Stomach (tissue), 9 donors: ENCODE data around the gene RALY. TPM values are rescaled to one million over a fixed set of nuclear protein-coding genes. Genes with fewer than 3 reads are reported as not detected.

Source experiments
- DNase-seq, 2 donors: peaks; one replicate each; pipeline versions ENCODE4 v3.0.0 to v3.0.0-alpha.2; 2013 to 2019
- H3K27ac ChIP-seq, 5 donors: fragments of 200-600 bp in 4 of 5; sonication (generic) in 4 of 5; one replicate each; pipeline ENCODE4 v1.5.1; 2013 to 2019; ENCODE audit warnings: mild to moderate bottlenecking in 1 of 5, moderate library complexity in 1 of 5
- H3K27me3 ChIP-seq, 3 donors: fragments of 200-600 bp; sonication (generic); one replicate each; pipeline ENCODE4 v1.5.1; 2017 to 2019; ENCODE audit warnings: mixed run types in 1 of 3
- H3K36me3 ChIP-seq, 4 donors: fragments of 200-600 bp; sonication (generic); 1 replicate in 3 of 4; 2 replicates in 1 of 4; pipeline ENCODE4 v1.5.1; 2016 to 2019
- H3K4me1 ChIP-seq, 4 donors: fragments of 200-600 bp; sonication (generic); one replicate each; pipeline ENCODE4 v1.5.1; 2016 to 2019
- H3K4me3 ChIP-seq, 4 donors: fragments of 200-600 bp; sonication (generic) in 3 of 4; one replicate each; pipeline ENCODE4 v1.5.1; 2016 to 2019; ENCODE audit warnings: mild to moderate bottlenecking in 1 of 4
- H3K9me3 ChIP-seq, 4 donors: fragments of 200-600 bp; sonication (generic); one replicate each; pipeline ENCODE4 v1.5.1; 2016 to 2019
- EP300 ChIP-seq: sonication (generic); formaldehyde crosslinking; IDR thresholded peaks from one replicate; pipeline ENCODE4 v1.6.1; 2017; ENCODE audit warnings: antibody characterized with exemption
- POLR2A ChIP-seq, 4 donors: fragments of 450-650 bp; IDR thresholded peaks; one replicate each; pipeline ENCODE4 v1.6.1; 2016; ENCODE audit warnings: antibody characterized with exemption in 4 of 4, control low read depth in 2 of 4, mild to moderate bottlenecking in 1 of 4, moderate library complexity in 1 of 4
- POLR2AphosphoS5 ChIP-seq, 3 donors: sonication (generic); formaldehyde crosslinking; IDR thresholded peaks; one replicate each; pipeline ENCODE4 v1.6.1; 2016; ENCODE audit warnings: antibody characterized with exemption in 3 of 3
- WGBS, 5 donors: extraction: QIAGEN DNeasy Blood & Tissue Kit in 3 of 5; methylation state at CpG; one replicate each; pipeline versions ENCODE4 v1.1.5 to v1.1.7; 2013 to 2018; 5-methylcytosine and 5-hydroxymethylcytosine counted together
- intact Hi-C: fragments of 100-400 bp; cut with DNase I; formaldehyde crosslinking; loops from one replicate; pipeline ENCODE4 v1.15.1; 2023; ENCODE audit warnings: low total_unique reads
- polyA plus RNA-seq, 3 donors: library from polyadenylated mRNA; stranded (reverse); fragments of 200-250 nt; gene quantifications; one replicate each; pipeline ENCODE4 v1.2.3, GENCODE V29; 2013
- total RNA-seq, 5 donors: library from RNA; depleted of rRNA; stranded (reverse); fragments of >200 nt; gene quantifications; one replicate each; pipeline versions ENCODE4 v1.1.0 to v1.2.3, GENCODE V29; 2014 to 2016
- TF ChIP-seq, protein P1 (sequence below), 7 experiments: fragments of 450-650 bp in 4 of 7; fragments of 200-600 bp in 3 of 7; sonication (generic) in 3 of 7; IDR thresholded peaks; one replicate each; pipeline ENCODE4 v1.5.1; 2016 to 2019; ENCODE audit warnings: antibody characterized with exemption in 7 of 7, control low read depth in 2 of 7, mild to moderate bottlenecking in 1 of 7
- donor health status: healthy with polysubstance abuse.
- donor health status: Bipolar disorder and iron deficiency.
- donor health status: healthy.

The RALY gene
- total and polyA plus RNA-seq, 8 donors = 21.6 to 389 (median 97.7) TPM

DNA sequence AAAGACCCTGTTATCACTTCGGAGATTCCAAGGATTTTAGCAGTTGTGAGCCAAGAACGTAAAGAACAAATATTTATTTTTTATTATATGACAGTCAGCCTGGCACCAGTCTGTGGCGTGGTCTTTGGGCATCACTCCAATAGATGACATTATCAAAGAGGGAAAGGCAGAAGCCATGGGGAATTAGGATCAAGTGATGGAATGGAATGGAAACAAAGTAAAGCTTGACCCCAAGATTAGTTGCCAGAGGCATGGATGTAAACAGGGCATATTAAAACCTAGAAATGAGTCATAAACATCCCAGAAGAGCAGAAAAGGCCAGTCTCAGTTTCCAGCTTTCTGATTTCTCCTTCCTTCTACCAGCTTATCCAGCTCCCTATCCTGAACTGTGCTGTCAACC is 106.9 kb downstream of the RALY start:
- no peak overlapping the region for H3K27ac ChIP-seq
- H3K27me3 ChIP-seq = no peaks in the 10 kb centered on the region
- TF ChIP-seq, protein P1, sequence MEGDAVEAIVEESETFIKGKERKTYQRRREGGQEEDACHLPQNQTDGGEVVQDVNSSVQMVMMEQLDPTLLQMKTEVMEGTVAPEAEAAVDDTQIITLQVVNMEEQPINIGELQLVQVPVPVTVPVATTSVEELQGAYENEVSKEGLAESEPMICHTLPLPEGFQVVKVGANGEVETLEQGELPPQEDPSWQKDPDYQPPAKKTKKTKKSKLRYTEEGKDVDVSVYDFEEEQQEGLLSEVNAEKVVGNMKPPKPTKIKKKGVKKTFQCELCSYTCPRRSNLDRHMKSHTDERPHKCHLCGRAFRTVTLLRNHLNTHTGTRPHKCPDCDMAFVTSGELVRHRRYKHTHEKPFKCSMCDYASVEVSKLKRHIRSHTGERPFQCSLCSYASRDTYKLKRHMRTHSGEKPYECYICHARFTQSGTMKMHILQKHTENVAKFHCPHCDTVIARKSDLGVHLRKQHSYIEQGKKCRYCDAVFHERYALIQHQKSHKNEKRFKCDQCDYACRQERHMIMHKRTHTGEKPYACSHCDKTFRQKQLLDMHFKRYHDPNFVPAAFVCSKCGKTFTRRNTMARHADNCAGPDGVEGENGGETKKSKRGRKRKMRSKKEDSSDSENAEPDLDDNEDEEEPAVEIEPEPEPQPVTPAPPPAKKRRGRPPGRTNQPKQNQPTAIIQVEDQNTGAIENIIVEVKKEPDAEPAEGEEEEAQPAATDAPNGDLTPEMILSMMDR (IDR thresholded peaks at IDR 0.05) = no peak
- no peak for TF ChIP-seq POLR2A (IDR thresholded peaks at IDR 0.05)
- no peak for TF ChIP-seq EP300
- no peak for TF ChIP-seq POLR2AphosphoS5 (IDR thresholded peaks at IDR 0.05)
- WGBS, 5 donors = 30 to 53% (median 38%) methylated on average over 3 of the region's 3 CpGs
- peaks cover 53 to 100% (median 99%) of the 10 kb centered on the region in 4 donors for H3K36me3 ChIP-seq
- peaks cover 0 to 34% (median 8%) of the 10 kb centered on the region in 4 donors for H3K4me1 ChIP-seq
- no peak overlapping the region for H3K4me3 ChIP-seq
- no peak for DNase-seq
- intact Hi-C loops = no loop called here
- no peaks in the 10 kb centered on the region for H3K9me3 ChIP-seq

DNA sequence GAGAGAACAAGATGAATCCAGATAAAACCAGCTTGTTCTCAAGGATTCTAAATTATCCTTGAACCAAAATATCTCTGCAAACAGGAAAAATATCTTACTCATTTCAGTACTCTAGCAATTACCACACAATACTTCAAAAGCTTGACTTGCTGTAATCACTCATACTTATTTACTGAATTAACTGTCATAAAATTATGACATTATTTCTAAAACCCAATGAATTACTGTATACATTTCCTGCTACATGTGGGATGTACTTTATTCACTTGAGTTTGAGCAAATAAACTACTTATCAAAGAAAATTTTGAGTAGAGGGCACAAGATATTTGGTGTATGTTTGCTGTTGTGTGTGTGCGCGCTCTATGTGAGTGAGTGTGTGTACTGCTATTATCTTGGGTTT is 108.6 kb downstream of the RALY start:
- Histone ChIP-seq H3K4me3 (no peak overlapping the region), H3K27me3 (no peaks in the 10 kb centered on the region), H3K36me3 (peaks cover 37 to 88% (median 86%) of the 10 kb centered on the region in 4 donors), H3K9me3 (no peaks in the 10 kb centered on the region), H3K4me1 (peaks cover 8 to 52% (median 23%) of the 10 kb centered on the region in 4 donors), H3K27ac (no peak overlapping the region)
- WGBS, 5 donors = 89 to 99% (median 93%) methylated on average over 2 of the region's 2 CpGs
- no peak for DNase-seq
- intact Hi-C loops = no loop called here
- TF ChIP-seq POLR2AphosphoS5 (IDR thresholded peaks at IDR 0.05) (no peak), POLR2A (IDR thresholded peaks at IDR 0.05) (no peak), EP300 (no peak)
- TF ChIP-seq, protein P1 (IDR thresholded peaks at IDR 0.05) = no peak

DNA sequence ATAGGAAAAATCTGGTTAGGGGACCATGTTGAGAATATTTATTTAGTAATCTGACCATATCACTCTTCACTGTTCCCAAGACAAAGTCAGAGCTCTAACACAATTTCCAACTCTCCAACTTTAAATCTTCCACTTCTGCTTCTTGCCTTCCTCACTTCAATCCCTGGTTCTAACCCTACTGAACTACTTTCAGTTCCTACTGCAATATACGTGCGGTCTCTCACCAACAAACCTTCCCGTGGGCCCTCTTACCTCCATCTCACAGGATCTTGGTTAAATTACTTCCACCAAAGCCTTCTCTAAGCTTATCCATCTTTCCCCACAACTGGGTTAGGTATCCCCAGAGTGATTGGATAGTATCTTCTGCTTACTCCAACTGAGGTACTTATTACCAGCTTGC is 110.3 kb downstream of the RALY start:
- TF ChIP-seq POLR2AphosphoS5 (IDR thresholded peaks at IDR 0.05) (no peak), POLR2A (IDR thresholded peaks at IDR 0.05) (no peak), EP300 (no peak)
- TF ChIP-seq, protein P1 (IDR thresholded peaks at IDR 0.05) = no peak
- Histone ChIP-seq H3K9me3 (no peaks in the 10 kb centered on the region), H3K4me3 (no peak overlapping the region), H3K36me3 (peaks cover 33 to 75% (median 73%) of the 10 kb centered on the region in 4 donors), H3K4me1 (peaks cover 25 to 69% (median 40%) of the 10 kb centered on the region in 4 donors), H3K27ac (no peak overlapping the region), H3K27me3 (no peaks in the 10 kb centered on the region)
- DNase-seq = no peak
- intact Hi-C loops = no loop called here
- 86 to 98% (median 93%) methylated on average over 3 of the region's 3 CpGs for WGBS, 5 donors

DNA sequence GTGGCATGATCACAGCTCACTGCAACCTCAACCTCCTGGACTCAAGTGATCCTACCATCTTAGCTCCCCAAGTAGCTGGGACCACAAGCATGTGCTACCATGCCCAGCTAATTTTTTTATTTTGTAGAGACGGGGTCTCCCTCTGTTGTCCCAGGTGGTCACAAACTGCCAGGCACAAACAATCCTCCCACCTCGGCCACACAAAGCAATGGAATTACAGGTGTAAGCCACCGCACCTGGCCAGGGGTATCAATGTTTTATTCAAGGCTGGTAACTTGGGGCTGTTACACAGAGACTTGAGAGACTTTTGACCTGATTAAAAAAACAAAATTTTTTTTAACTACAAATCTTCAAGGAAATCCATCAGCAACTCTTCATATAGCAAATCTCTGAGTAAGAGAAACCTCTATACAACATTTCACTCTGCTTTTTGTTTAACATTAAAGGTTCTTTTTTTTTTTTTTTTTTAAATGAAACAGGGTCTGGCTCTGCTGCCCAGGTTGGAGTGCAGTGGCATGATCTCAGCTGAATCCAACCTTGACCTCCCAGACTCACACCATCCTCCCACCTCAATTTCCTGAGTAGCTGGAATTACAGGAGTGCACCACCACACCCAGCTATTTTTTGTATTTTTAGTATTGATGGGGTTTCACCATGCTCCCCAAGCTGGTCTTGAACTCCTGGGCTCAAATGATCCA is 112.4 kb downstream of the RALY start:
- TF ChIP-seq POLR2AphosphoS5 (IDR thresholded peaks at IDR 0.05) = no peak
- TF ChIP-seq EP300 = no peak
- TF ChIP-seq, protein P1 (IDR thresholded peaks at IDR 0.05) = no peak
- no peak for TF ChIP-seq POLR2A (IDR thresholded peaks at IDR 0.05)
- H3K9me3 ChIP-seq = no peaks in the 10 kb centered on the region
- no peaks in the 10 kb centered on the region for H3K27me3 ChIP-seq
- H3K27ac ChIP-seq = no peak overlapping the region
- H3K4me1 ChIP-seq = peaks cover 45 to 81% (median 55%) of the 10 kb centered on the region in 4 donors
- intact Hi-C loops = no loop called here
- WGBS, 5 donors = 88 to 96% (median 92%) methylated on average over 3 of the region's 3 CpGs
- peaks cover 27 to 61% (median 60%) of the 10 kb centered on the region in 4 donors for H3K36me3 ChIP-seq
- no peak for DNase-seq
- no peak overlapping the region for H3K4me3 ChIP-seq
